PC-9 (cell line): ENCODE data around the gene ZFYVE27. TPM values are rescaled to one million over a fixed set of nuclear protein-coding genes. Genes with fewer than 3 reads are reported as not detected.
A peak's percentile ranks its signal among the peaks of the same experiment; 100 is the strongest.

Experiments
- BruUV-seq: library from RNA; stranded (reverse); fragments of 400-500 nt; replicated peaks from 2 replicates; lab custom pipeline; 2021; lab: Mats Ljungman, UMichigan
- CTCF ChIA-PET: fragments of 300-600 bp; sonication (Branson Sonifier 250); formaldehyde crosslinking; loops from one replicate; lab custom pipeline; 2022; ENCODE audit warnings: antibody characterized with exemption; lab: Charles Lee
- POLR2A ChIA-PET: fragments of 300-600 bp; sonication (Branson Sonifier 250); formaldehyde crosslinking; loops from one replicate; lab custom pipeline; 2022; ENCODE audit warnings: antibody characterized with exemption; ENCODE audit not compliant: unreplicated experiment; lab: Charles Lee
- DNase-seq, 2 experiments: peaks; one replicate each; pipeline versions ENCODE4 v3.0.0 to v3.0.0-alpha.2; 2015 to 2022; ENCODE audit warnings: mixed read lengths in 1 of 2
- H2AFZ ChIP-seq: fragments of 200-600 bp; sonication (generic); 2 replicates; pipeline ENCODE4 v1.8.1; 2017; ENCODE audit warnings: antibody characterized with exemption
- H3F3A ChIP-seq: fragments of 200-600 bp; sonication (generic); 2 replicates; pipeline ENCODE4 v1.8.1; 2017; ENCODE audit warnings: antibody characterized with exemption, mild to moderate bottlenecking, low read depth; ENCODE audit not compliant: insufficient read depth
- H3K27ac ChIP-seq: fragments of 200-600 bp; sonication (generic); 2 replicates; pipeline ENCODE4 v1.6.1; 2016; ENCODE audit warnings: mixed run types
- H3K27me3 ChIP-seq: fragments of 200-600 bp; sonication (generic); 2 replicates; pipeline ENCODE4 v1.6.1; 2016; ENCODE audit warnings: low read depth, mixed run types; ENCODE audit not compliant: insufficient read depth
- H3K36me3 ChIP-seq: fragments of 200-600 bp; sonication (generic); 2 replicates; pipeline ENCODE4 v1.6.1; 2016; ENCODE audit warnings: low read depth, mixed run types
- H3K4me1 ChIP-seq: fragments of 200-600 bp; sonication (generic); replicated peaks from 2 replicates; pipeline ENCODE4 v1.6.1; 2016; ENCODE audit warnings: mixed run types; ENCODE audit not compliant: insufficient read depth
- H3K4me2 ChIP-seq: fragments of 200-600 bp; sonication (generic); 2 replicates; pipeline ENCODE4 v1.6.1; 2017; ENCODE audit warnings: mixed run types
- H3K4me3 ChIP-seq: fragments of 200-600 bp; sonication (generic); 2 replicates; pipeline ENCODE4 v1.6.1; 2016; ENCODE audit warnings: mixed run types
- H3K79me2 ChIP-seq: fragments of 200-600 bp; sonication (generic); 2 replicates; pipeline ENCODE4 v1.6.1; 2017; ENCODE audit warnings: low read depth, mixed run types
- H3K9me2 ChIP-seq: fragments of 200-600 bp; sonication (generic); 2 replicates; pipeline ENCODE4 v1.8.1; 2017; ENCODE audit warnings: mild to moderate bottlenecking; ENCODE audit not compliant: insufficient read depth
- H3K9me3 ChIP-seq: fragments of 200-600 bp; sonication (generic); 2 replicates; pipeline ENCODE4 v1.8.1; 2016; ENCODE audit warnings: low read depth; ENCODE audit not compliant: insufficient read depth
- H4K20me1 ChIP-seq: fragments of 200-600 bp; sonication (generic); 2 replicates; pipeline ENCODE4 v1.8.1; 2017; ENCODE audit not compliant: insufficient read depth
- EZH2 ChIP-seq: fragments of 200-600 bp; sonication (generic); IDR thresholded peaks from 2 replicates; pipeline ENCODE4 v1.8.0; 2017; ENCODE audit warnings: antibody characterized with exemption, low read depth
- intact Hi-C: fragments of 100-400 bp; cut with micrococcal nuclease; formaldehyde crosslinking; loops from one replicate; pipeline ENCODE4 v1.10.0; 2022; ENCODE audit not compliant: unreplicated experiment
- total RNA-seq: library from RNA; stranded (reverse); gene quantifications from 2 replicates; pipeline ENCODE4 v1.2.3, GENCODE V29; 2021
- TF ChIP-seq, protein P1 (sequence below): fragments of 200-600 bp; sonication (generic); conservative IDR thresholded peaks from 2 replicates; pipeline ENCODE4 v1.6.1; 2017; ENCODE audit warnings: mixed run types, antibody characterized with exemption, mild to moderate bottlenecking, moderate library complexity

ZFYVE27 gene
- total RNA-seq, 1 experiment from 2014 or later = 21.6 TPM

DNA sequence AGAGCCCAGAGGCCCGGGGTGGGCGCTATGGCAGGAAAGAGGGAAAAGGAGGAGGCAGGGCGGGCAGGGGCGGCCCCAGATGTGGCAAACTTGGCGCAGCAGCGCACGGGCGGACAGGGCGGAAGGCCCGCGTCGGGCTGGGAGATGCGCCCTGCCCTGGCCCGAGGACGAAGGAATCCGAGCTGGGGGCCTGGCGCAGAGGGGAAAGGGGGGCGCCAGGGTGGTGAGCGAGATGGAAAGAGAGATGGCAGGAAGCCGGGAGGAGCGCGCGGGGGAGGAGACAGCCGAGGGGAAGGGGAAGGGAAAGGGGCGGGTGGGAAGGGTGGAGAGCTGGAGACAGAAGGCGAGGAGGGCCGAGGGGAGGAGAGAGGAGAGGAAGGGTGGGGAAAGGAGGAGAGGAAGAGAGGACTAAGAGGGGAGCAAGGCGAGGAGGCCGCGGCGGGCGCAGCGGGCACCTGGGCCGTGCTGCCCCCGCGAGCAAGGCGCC lies 23.5 kb upstream of the ZFYVE27 start, which contains the start of gene MARVELD1:
Gene MARVELD1 (plus strand): TSS at position 392 of the 487 bp plus-strand sequence. CDS start 147 bp downstream, outside the sequence.
- H3K4me3 ChIP-seq = peak within 1 kb of the TSS; percentile 67
- CTCF ChIA-PET = interaction anchor here (0.6 kb wide), 1 partner anchor 11 kb away, joined by 3 read pairs; no protein-coding TSS in a partner anchor
- DNase-seq = peak in 1 of 2 experiments; percentile 55
- H3K9me2 ChIP-seq = no peaks in the 10 kb centered on the region
- BruUV-seq = no TSS peak
- peaks cover 43% of the 10 kb centered on the region for H3K4me1 ChIP-seq
- POLR2A ChIA-PET = interaction anchor here (0.6 to 0.7 kb wide), 5 partner anchors 12 to 834 kb away, joined by 3 to 27 read pairs (median 4); no protein-coding TSS in a partner anchor
- H3K79me2 ChIP-seq = peaks cover 39% of the 10 kb centered on the region
- no peaks in the 10 kb centered on the region for H3K27me3 ChIP-seq
- no peaks in the 10 kb centered on the region for H3K9me3 ChIP-seq
- H2AFZ ChIP-seq = peak within 1 kb of the TSS; percentile 80
- H4K20me1 ChIP-seq = no peaks in the 10 kb centered on the region
- peak within 1 kb of the TSS; percentile 54 for H3K27ac ChIP-seq
- TF ChIP-seq, protein P1, sequence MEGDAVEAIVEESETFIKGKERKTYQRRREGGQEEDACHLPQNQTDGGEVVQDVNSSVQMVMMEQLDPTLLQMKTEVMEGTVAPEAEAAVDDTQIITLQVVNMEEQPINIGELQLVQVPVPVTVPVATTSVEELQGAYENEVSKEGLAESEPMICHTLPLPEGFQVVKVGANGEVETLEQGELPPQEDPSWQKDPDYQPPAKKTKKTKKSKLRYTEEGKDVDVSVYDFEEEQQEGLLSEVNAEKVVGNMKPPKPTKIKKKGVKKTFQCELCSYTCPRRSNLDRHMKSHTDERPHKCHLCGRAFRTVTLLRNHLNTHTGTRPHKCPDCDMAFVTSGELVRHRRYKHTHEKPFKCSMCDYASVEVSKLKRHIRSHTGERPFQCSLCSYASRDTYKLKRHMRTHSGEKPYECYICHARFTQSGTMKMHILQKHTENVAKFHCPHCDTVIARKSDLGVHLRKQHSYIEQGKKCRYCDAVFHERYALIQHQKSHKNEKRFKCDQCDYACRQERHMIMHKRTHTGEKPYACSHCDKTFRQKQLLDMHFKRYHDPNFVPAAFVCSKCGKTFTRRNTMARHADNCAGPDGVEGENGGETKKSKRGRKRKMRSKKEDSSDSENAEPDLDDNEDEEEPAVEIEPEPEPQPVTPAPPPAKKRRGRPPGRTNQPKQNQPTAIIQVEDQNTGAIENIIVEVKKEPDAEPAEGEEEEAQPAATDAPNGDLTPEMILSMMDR = no peak
- H3K36me3 ChIP-seq = no peaks in the 10 kb centered on the region
- H3F3A ChIP-seq = peaks cover 15% of the 10 kb centered on the region; the same call in 1 of the 2 replicates
- intact Hi-C loops = loop anchor here (10.0 kb wide), 1 partner anchor 309 kb away; the partner anchor contains the start of gene RRP12
- H3K4me2 ChIP-seq = peak within 1 kb of the TSS; percentile 86

DNA sequence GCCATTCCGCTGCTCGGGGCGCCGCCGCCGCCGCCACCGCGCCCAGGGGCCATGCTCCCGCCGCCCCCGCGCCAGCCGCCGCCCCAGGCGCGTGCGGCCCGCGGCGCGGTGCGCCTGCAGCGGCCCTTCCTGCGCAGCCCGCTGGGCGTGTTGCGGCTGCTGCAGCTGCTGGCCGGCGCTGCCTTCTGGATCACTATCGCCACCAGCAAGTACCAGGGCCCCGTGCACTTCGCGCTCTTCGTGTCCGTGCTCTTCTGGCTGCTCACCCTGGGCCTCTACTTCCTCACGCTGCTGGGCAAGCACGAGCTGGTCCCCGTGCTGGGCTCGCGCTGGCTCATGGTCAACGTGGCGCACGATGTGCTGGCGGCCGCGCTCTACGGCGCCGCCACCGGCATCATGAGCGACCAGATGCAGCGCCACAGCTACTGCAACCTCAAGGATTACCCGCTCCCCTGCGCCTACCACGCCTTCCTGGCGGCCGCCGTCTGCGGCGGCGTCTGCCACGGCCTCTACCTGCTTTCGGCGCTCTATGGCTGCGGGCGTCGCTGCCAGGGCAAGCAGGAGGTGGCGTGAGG lies 23.0 kb upstream of the ZFYVE27 start:
- DNase-seq = peak in 1 of 2 experiments; percentile 46
- ChIA-PET CTCF (interaction anchor here (0.6 kb wide), 1 partner anchor 31 kb away, joined by 3 read pairs; no protein-coding TSS in a partner anchor), POLR2A (interaction anchor here (0.6 to 1.1 kb wide), 5 partner anchors 11 to 299 kb away, joined by 3 to 27 read pairs (median 3); no protein-coding TSS in a partner anchor)
- TF ChIP-seq, protein P1 = no peak
- TF ChIP-seq EZH2 = no peak
- H2AFZ ChIP-seq = peak overlapping the region; percentile 80
- no peaks in the 10 kb centered on the region for H4K20me1 ChIP-seq
- no peaks in the 10 kb centered on the region for H3K27me3 ChIP-seq
- intact Hi-C loops = loop anchor here (10.0 kb wide), 1 partner anchor 309 kb away; the partner anchor contains the start of gene RRP12
- H3K4me3 ChIP-seq = peak overlapping the region; percentile 67
- peaks cover 39% of the 10 kb centered on the region for H3K79me2 ChIP-seq
- no peaks in the 10 kb centered on the region for H3K9me2 ChIP-seq
- H3K4me2 ChIP-seq = peak overlapping the region; percentile 86
- BruUV-seq = no TSS peak
- H3K27ac ChIP-seq = peak overlapping the region; percentile 54
- peaks cover 16% of the 10 kb centered on the region for H3F3A ChIP-seq
- H3K36me3 ChIP-seq = no peaks in the 10 kb centered on the region
- peaks cover 46% of the 10 kb centered on the region for H3K4me1 ChIP-seq
- H3K9me3 ChIP-seq = no peaks in the 10 kb centered on the region

DNA sequence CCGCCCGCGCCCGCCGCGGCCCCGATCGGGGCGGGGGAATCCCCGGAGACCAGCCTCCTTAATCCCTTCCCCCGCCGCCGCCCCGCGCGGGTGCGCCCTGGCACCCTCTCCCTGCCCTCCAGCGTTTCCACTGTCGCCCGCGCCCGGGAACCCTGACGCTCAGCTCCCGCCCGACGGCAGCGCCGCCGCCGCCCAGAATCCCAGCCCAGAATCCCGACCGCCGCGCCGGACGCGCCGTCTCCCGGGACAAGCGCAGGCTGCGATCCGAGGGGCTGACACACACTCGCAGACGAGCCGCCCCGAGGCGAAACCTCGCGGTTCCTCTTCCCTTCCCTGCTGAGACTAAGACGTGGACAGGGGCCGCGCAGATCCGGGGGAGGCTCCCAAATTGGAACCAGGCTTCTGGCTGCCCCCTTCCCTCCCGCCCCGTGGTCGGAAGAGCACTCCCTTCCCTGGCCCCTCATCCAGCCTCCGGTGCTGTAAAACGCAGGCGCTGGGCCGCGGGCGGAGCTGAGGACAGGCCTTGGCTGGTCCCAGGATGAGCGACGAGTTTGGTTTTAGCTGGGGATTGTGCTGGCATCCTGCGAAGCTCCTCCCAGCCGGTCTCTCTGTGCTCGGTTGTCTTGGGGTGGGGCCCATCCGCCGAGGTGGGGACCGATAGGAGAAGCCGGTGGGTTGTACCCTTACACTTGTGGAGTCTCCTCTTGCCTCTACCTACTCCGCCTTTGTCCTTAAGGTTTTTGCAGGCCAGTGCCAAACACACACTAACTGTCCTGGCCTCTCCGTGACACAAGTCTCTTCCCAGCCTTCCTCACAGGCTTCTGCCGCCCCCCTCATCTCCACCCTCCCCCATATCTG lies 22.3 kb upstream of the ZFYVE27 start:
- no peaks in the 10 kb centered on the region for H3K9me3 ChIP-seq
- no peaks in the 10 kb centered on the region for H3K36me3 ChIP-seq
- H3K4me2 ChIP-seq = peak overlapping the region; percentile 86
- no peaks in the 10 kb centered on the region for H3K9me2 ChIP-seq
- H3K4me3 ChIP-seq = peak overlapping the region; percentile 67
- intact Hi-C loops = loop anchor here (10.0 kb wide), 1 partner anchor 310 kb away; the partner anchor contains the start of gene RRP12
- no peak for TF ChIP-seq EZH2
- TF ChIP-seq, protein P1 = no peak
- H3K27ac ChIP-seq = peak overlapping the region; percentile 54
- no peaks in the 10 kb centered on the region for H3K27me3 ChIP-seq
- H2AFZ ChIP-seq = peak overlapping the region; percentile 80
- peaks cover 42% of the 10 kb centered on the region for H3K79me2 ChIP-seq
- DNase-seq = peak; percentile 50 to 51
- CTCF ChIA-PET = interaction anchor here (0.6 kb wide), 3 partner anchors 11 to 32 kb away, joined by 3 to 26 read pairs (median 3); no protein-coding TSS in a partner anchor
- BruUV-seq = TSS peak; percentile 24
- POLR2A ChIA-PET = interaction anchor here (0.6 to 1.1 kb wide), 4 partner anchors 12 to 31 kb away, joined by 3 to 7 read pairs (median 4); partner anchors contain the start of gene ZFYVE27
- H3K4me1 ChIP-seq = peaks cover 46% of the 10 kb centered on the region
- no peaks in the 10 kb centered on the region for H4K20me1 ChIP-seq
- H3F3A ChIP-seq = peaks cover 23% of the 10 kb centered on the region
